Panc1 (cell line): ENCODE results near the gene NHLRC3. TPM values are rescaled to one million over a fixed set of nuclear protein-coding genes. Genes with fewer than 3 reads are reported as not detected.

Experiments
- ATAC-seq: fragments of 200-7000 bp; cut with Tn5 transposase; 2 replicates; pipeline ENCODE4 v1.9.1; 2020; ENCODE audit warnings: mild to moderate bottlenecking, moderate library complexity
- BruUV-seq: library from RNA; stranded (reverse); fragments of 400-500 nt; replicated peaks from 2 replicates; lab custom pipeline; 2021; lab: Mats Ljungman, UMichigan
- CTCF ChIA-PET: fragments of 300-600 bp; sonication (Branson Sonifier 250); formaldehyde crosslinking; loops from one replicate; lab custom pipeline; 2022; ENCODE audit warnings: antibody characterized with exemption; lab: Charles Lee
- POLR2A ChIA-PET: fragments of 300-600 bp; sonication (Branson Sonifier 250); formaldehyde crosslinking; loops from one replicate; lab custom pipeline; 2022; ENCODE audit warnings: antibody characterized with exemption; lab: Charles Lee
- DNase-seq: peaks from one replicate; pipeline ENCODE4 v3.0.0-alpha.2; 2010; ENCODE audit warnings: low read depth, low spot score
- H3K27ac ChIP-seq: 2 replicates; pipeline ENCODE4 v1.5.1; 2011; ENCODE audit warnings: mild to moderate bottlenecking, low read length, inconsistent platforms
- H3K27me3 ChIP-seq: fragments of 200-500 bp; sonication (Bioruptor generic); 2 replicates; pipeline ENCODE4 v1.6.0; 2014; ENCODE audit warnings: low read length, inconsistent platforms; ENCODE audit not compliant: control insufficient read depth, insufficient read depth
- H3K36me3 ChIP-seq: fragments of 200-500 bp; sonication (Bioruptor generic); 2 replicates; pipeline ENCODE4 v1.5.1; 2014; ENCODE audit warnings: inconsistent platforms, mild to moderate bottlenecking, low read length, moderate library complexity; ENCODE audit not compliant: control insufficient read depth, insufficient read depth
- H3K4me1 ChIP-seq: 2 replicates; pipeline ENCODE4 v1.5.1; 2011; ENCODE audit warnings: inconsistent platforms, mild to moderate bottlenecking, low read length, moderate library complexity; ENCODE audit not compliant: control insufficient read depth, insufficient read depth
- H3K4me3 ChIP-seq, 2 experiments: 2 replicates each; pipeline ENCODE4 v1.5.1; 2011 to 2012; ENCODE audit warnings: low read depth in 2 of 2, low read length in 2 of 2, mild to moderate bottlenecking in 2 of 2, inconsistent platforms in 1 of 2, moderate library complexity in 1 of 2
- H3K9me3 ChIP-seq: fragments of 200-500 bp; sonication (Bioruptor generic); 2 replicates; pipeline ENCODE4 v1.5.1; 2014; ENCODE audit warnings: low read depth, mild to moderate bottlenecking, inconsistent platforms, low read length, moderate library complexity; ENCODE audit not compliant: control insufficient read depth, insufficient read depth
- CTCF ChIP-seq: fragments of 450-650 bp; IDR thresholded peaks from 2 replicates; pipeline ENCODE4 v1.5.1; 2017; ENCODE audit warnings: mild to moderate bottlenecking
- POLR2AphosphoS5 ChIP-seq: IDR thresholded peaks from 2 replicates; pipeline ENCODE4 v1.6.1; 2012; ENCODE audit warnings: mild to moderate bottlenecking, low read depth, low read length, moderate library complexity
- REST ChIP-seq, 2 experiments: IDR thresholded peaks; 2 replicates each; pipeline ENCODE4 v1.6.1; 2011 to 2012; ENCODE audit warnings: low read depth in 2 of 2, control low read depth in 1 of 2, low read length in 1 of 2, mild to moderate bottlenecking in 1 of 2, moderate library complexity in 1 of 2; ENCODE audit not compliant: insufficient read depth in 1 of 2
- SIN3A ChIP-seq: IDR thresholded peaks from 2 replicates; pipeline ENCODE4 v1.6.1; 2012; ENCODE audit warnings: low read depth, mild to moderate bottlenecking, low read length, moderate library complexity, borderline replicate concordance; ENCODE audit not compliant: insufficient read depth
- TCF7L2 ChIP-seq: IDR thresholded peaks from 2 replicates; pipeline ENCODE4 v1.6.1; 2011; ENCODE audit warnings: mild to moderate bottlenecking, low read depth, low read length, inconsistent platforms
- in situ Hi-C: cut with HindIII; loops from 2 replicates; pipeline ENCODE4 v1.10.0; 2016; ENCODE audit warnings: low sequenced_read_pairs, low pct_unique_long_range_greater_than_20kb
- intact Hi-C: fragments of 100-400 bp; cut with micrococcal nuclease; formaldehyde crosslinking; loops from one replicate; pipeline ENCODE4 v1.10.0; 2022; ENCODE audit not compliant: unreplicated experiment
- total RNA-seq: library from RNA; stranded (reverse); gene quantifications from one replicate; pipeline ENCODE4 v1.2.1, GENCODE V29; 2021; ENCODE audit not compliant: unreplicated experiment

The NHLRC3 gene
- total RNA-seq, 1 experiment from 2014 or later, result 16.1 TPM

DNA sequence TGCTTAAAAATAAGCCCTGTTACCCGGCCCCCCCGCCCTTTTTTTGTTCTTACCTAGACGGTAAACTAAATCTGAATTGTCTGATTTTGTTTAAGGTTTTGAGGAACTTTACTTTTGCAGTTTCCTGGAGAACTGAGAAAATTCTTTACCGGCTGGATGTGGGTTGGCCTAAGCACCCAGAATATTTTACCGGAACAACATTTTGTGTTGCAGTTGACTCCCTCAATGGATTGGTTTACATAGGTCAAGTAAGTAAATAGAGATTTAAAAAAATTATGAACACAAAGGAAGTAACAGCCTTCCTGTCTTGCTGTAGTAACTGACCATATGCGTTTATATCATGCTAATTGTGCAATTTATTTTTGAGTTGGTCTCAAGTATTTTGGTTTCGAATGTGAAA lies 785 bp downstream of the NHLRC3 start:
- no peak for TF ChIP-seq TCF7L2
- ChIA-PET CTCF (no interaction called here), POLR2A (no interaction called here)
- in situ Hi-C loops (no loop called here), intact Hi-C loops (loop anchor here (10.0 kb wide), 1 partner anchor 636 kb away; no protein-coding TSS in a partner anchor)
- ATAC-seq, result no peak
- Histone ChIP-seq H3K4me1 (peaks cover 8% of the 10 kb centered on the region), H3K4me3 (peak overlapping the region; percentile 89 to 91), H3K36me3 (peaks cover 5% of the 10 kb centered on the region; the same call in 1 of the 2 replicates), H3K27ac (peak overlapping the region; percentile 93), H3K27me3 (no peaks in the 10 kb centered on the region), H3K9me3 (no peaks in the 10 kb centered on the region)
- DNase-seq, result no peak
- no TSS peak for BruUV-seq

DNA sequence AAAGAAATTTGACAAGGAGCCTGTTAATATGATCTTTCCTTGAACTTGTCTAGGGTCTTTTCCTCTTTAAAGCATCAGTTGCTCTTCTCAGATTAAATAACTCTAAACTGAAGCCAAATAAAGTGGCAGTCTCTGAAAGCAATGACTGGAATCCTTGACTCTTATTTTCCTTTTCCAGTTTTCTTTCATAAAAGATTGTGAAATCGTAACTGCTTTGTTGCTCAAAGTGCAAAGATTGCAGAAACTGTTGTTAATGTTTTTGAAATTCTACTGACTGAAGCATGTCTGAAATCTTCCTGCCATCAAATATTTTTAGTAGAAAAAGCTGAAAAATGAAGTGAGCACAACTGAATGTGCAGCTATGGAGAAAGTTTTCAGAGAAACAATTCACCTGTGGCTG lies 1.9 kb downstream of the NHLRC3 start:
- H3K27me3 ChIP-seq, result no peaks in the 10 kb centered on the region
- in situ Hi-C loops, result no loop called here
- peaks cover under 1% of the 10 kb centered on the region for H3K4me1 ChIP-seq
- TF ChIP-seq POLR2AphosphoS5, result no peak
- no peak for TF ChIP-seq REST (IDR thresholded peaks at IDR 0.05; ENCODE audit: insufficient read depth in 1 of 2, low read depth in 2 of 2, low read length in 1 of 2)
- TF ChIP-seq CTCF, result no peak
- TF ChIP-seq TCF7L2, result no peak
- no peaks in the 10 kb centered on the region for H3K9me3 ChIP-seq
- H3K4me3 ChIP-seq, result peak overlapping the region in 1 of 2 experiments; percentile 91; a peak in 2 of 4 replicates
- POLR2A ChIA-PET, result no interaction called here
- BruUV-seq, result no TSS peak
- intact Hi-C loops, result no loop called here
- ATAC-seq (no peak), DNase-seq (no peak)
- CTCF ChIA-PET, result no interaction called here
- peak overlapping the region; percentile 54 for H3K27ac ChIP-seq
- peaks cover 5% of the 10 kb centered on the region; the same call in 1 of the 2 replicates for H3K36me3 ChIP-seq

GRCh38 chr13:39044536-39044935 lies 6.3 kb downstream of the NHLRC3 start:
- H3K4me1 ChIP-seq, result no peaks in the 10 kb centered on the region; the same call in none of the 2 replicates
- TF ChIP-seq SIN3A (no peak), POLR2AphosphoS5 (no peak), REST (IDR thresholded peaks at IDR 0.05; ENCODE audit: insufficient read depth in 1 of 2, low read depth in 2 of 2, low read length in 1 of 2) (no peak), CTCF (no peak), TCF7L2 (no peak)

More at GRCh38 chr13:39044536-39044935, 6.3 kb downstream of the NHLRC3 start:
- Histone ChIP-seq H3K27me3 (no peaks in the 10 kb centered on the region), H3K4me3 (no peak overlapping the region), H3K27ac (no peak overlapping the region), H3K36me3 (no peaks in the 10 kb centered on the region), H3K9me3 (no peaks in the 10 kb centered on the region)
- intact Hi-C loops (no loop called here), in situ Hi-C loops (no loop called here)
- no peak for ATAC-seq
- no TSS peak for BruUV-seq
- no peak for DNase-seq
- CTCF ChIA-PET, result no interaction called here
- POLR2A ChIA-PET, result interaction anchor here (0.6 kb wide), 1 partner anchor 613 kb away, joined by 8 read pairs; no protein-coding TSS in a partner anchor
